HepG2 (cell line): ENCODE results near the gene TRIM44.
"Not testable (repeated sequence)": the region's sequence is repeated elsewhere in the genome, so short reads cannot be mapped to it uniquely, and the experiment has no call there.

ENCODE experiments used
- CBFB ChIP-seq: sonication (generic); formaldehyde crosslinking; IDR thresholded peaks from 2 replicates; pipeline ENCODE4 v1.4.0; 2020; ENCODE audit warnings: missing genetic modification reagents
- PATZ1 ChIP-seq: sonication (generic); formaldehyde crosslinking; IDR thresholded peaks from 2 replicates; pipeline ENCODE4 v1.4.0; 2020; ENCODE audit warnings: missing genetic modification reagents
- POLR2AphosphoS5 ChIP-seq: IDR thresholded peaks from 2 replicates; pipeline ENCODE4 v1.6.1; 2012; ENCODE audit warnings: low read depth, low read length
- SP1 ChIP-seq, 2 experiments: fragments of 450-650 bp in 1 of 2; sonication (generic) in 1 of 2; formaldehyde crosslinking in 1 of 2; IDR thresholded peaks; 2 replicates each; pipeline versions ENCODE4 v1.4.0 to v1.6.1; 2016 to 2020; ENCODE audit warnings: missing genetic modification reagents in 1 of 2
- ZKSCAN1 ChIP-seq: fragments of 150-350 bp; IDR thresholded peaks from 2 replicates; pipeline ENCODE4 v1.6.1; 2014; ENCODE audit warnings: low read length
- TF ChIP-seq, protein P1 (sequence below): sonication (generic); formaldehyde crosslinking; IDR thresholded peaks from 2 replicates; pipeline ENCODE4 v1.4.0; 2020; ENCODE audit warnings: missing genetic modification reagents

DNA sequence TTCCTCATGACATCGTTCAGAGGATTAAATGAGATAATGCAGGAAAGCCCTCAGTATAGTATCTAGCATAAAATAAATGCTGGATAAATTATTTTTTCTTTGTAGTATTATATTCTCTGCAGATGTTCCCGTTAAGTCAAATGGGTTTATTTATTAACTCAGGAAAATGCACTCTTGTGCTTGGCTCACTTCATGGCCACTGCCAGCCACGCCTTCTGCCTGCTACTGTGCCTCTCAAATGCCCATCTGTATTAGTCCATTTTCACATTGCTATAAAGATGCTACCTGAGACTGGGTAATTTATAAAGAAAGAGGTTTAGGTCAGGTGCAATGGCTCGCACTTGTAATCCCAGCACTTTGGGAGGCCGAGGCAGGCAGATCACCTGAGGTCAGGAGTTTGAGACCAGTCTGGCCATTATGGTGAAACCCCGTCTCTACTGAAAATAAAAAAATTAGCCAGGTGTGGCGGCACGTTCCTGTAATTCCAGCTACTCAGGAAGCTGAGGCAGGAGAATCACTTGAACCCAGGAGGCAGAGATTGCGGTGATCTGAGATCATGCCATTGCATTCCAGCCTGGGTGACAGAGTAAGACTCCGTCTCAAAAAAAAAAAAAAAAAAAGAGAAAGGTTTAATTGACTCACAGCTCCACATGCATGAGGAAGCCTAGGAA is 176.3 kb downstream of the TRIM44 start:
- TF ChIP-seq POLR2AphosphoS5; PATZ1 (CRISPR knock-in tag); CBFB; ZKSCAN1; SP1 (IDR thresholded peaks at IDR 0.05); SP1 (CRISPR knock-in tag; IDR thresholded peaks at IDR 0.05): not testable (repeated sequence)
- TF ChIP-seq, protein P1, sequence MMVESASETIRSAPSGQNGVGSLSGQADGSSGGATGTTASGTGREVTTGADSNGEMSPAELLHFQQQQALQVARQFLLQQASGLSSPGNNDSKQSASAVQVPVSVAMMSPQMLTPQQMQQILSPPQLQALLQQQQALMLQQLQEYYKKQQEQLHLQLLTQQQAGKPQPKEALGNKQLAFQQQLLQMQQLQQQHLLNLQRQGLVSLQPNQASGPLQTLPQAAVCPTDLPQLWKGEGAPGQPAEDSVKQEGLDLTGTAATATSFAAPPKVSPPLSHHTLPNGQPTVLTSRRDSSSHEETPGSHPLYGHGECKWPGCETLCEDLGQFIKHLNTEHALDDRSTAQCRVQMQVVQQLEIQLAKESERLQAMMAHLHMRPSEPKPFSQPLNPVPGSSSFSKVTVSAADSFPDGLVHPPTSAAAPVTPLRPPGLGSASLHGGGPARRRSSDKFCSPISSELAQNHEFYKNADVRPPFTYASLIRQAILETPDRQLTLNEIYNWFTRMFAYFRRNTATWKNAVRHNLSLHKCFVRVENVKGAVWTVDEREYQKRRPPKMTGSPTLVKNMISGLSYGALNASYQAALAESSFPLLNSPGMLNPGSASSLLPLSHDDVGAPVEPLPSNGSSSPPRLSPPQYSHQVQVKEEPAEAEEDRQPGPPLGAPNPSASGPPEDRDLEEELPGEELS (CRISPR knock-in tag), result not testable (repeated sequence)
